HepG2 (cell line): ENCODE measurements around the gene SENP6. TPM values are rescaled to one million over a fixed set of nuclear protein-coding genes. Genes with fewer than 3 reads are reported as not detected.

ENCODE experiments used
- ATAC-seq: fragments of 200-7000 bp; cut with Tn5 transposase; 3 replicates; pipeline ENCODE4 v1.9.1; 2020; ENCODE audit warnings: mild to moderate bottlenecking, moderate library complexity
- BruUV-seq: library from RNA; stranded (reverse); fragments of 400-500 nt; replicated peaks from 2 replicates; lab custom pipeline; 2021; lab: Mats Ljungman, UMichigan
- CTCF ChIA-PET: fragments of 300-600 bp; formaldehyde crosslinking; extraction: SDS; loops from one replicate; lab custom pipeline; 2021; ENCODE audit warnings: low total read pairs, inconsistent platforms, low intra/inter-chr PET ratio; lab: Yijun Ruan, JAX
- POLR2A ChIA-PET: fragments of 350-600 bp; sonication (Branson Sonifier 250); formaldehyde crosslinking; loops from one replicate; lab custom pipeline; 2020; ENCODE audit warnings: antibody characterized with exemption, inconsistent platforms; lab: Yijun Ruan, JAX
- DNase-seq: peaks from one replicate; pipeline ENCODE4 v3.0.0-alpha.2; 2015; ENCODE audit warnings: low spot score
- FAIRE-seq: peaks from 3 replicates; lab custom pipeline; 2011; peaks lifted over from hg19 to GRCh38; lab: Jason Lieb, UNC
- H2AFZ ChIP-seq: one replicate; pipeline ENCODE4 v1.6.1; 2011; ENCODE audit warnings: low read length, inconsistent platforms
- H3K27ac ChIP-seq: fragments of 300-600 bp; 3 replicates; pipeline ENCODE4 v1.8.0; 2011; ENCODE audit warnings: mixed run types, mild to moderate bottlenecking, mixed read lengths, low read length, inconsistent platforms; ENCODE audit not compliant: insufficient read depth; ENCODE audit errors: extremely low read length
- H3K27me3 ChIP-seq, 2 experiments: fragments of 200-600 bp in 1 of 2; 2 replicates in 1 of 2; 3 replicates in 1 of 2; pipeline versions ENCODE4 v1.6.0 to v1.8.0; 2011; ENCODE audit warnings: low read length in 2 of 2, mild to moderate bottlenecking in 2 of 2, moderate library complexity in 2 of 2, inconsistent platforms in 1 of 2; ENCODE audit not compliant: insufficient read depth in 2 of 2, control insufficient read depth in 1 of 2
- H3K36me3 ChIP-seq, 2 experiments: fragments of 200-600 bp in 1 of 2; replicated peaks in 1 of 2; 2 replicates in 1 of 2; 3 replicates in 1 of 2; pipeline versions ENCODE4 v1.5.1 to v1.8.0; 2011; ENCODE audit warnings: low read length in 2 of 2, inconsistent platforms in 1 of 2; ENCODE audit not compliant: insufficient read depth in 2 of 2, control insufficient read depth in 1 of 2
- H3K4me1 ChIP-seq: 2 replicates; pipeline ENCODE4 v1.5.1; 2012; ENCODE audit warnings: low read length, inconsistent platforms; ENCODE audit not compliant: insufficient read depth
- H3K4me2 ChIP-seq: 2 replicates; pipeline ENCODE4 v1.6.0; 2011; ENCODE audit warnings: low read depth, low read length, inconsistent platforms
- H3K4me3 ChIP-seq, 3 experiments: fragments of 200-600 bp in 1 of 3; sonication (generic), shearing (Covaris generic) in 1 of 3; replicated peaks in 1 of 3; 2 replicates each; pipeline ENCODE4 v1.5.1; 2011 to 2016; ENCODE audit warnings: low read length in 3 of 3, inconsistent platforms in 2 of 3, low read depth in 2 of 3, mild to moderate bottlenecking in 2 of 3, control low read depth in 1 of 3, mixed read lengths in 1 of 3; ENCODE audit not compliant: insufficient read depth in 1 of 3
- H3K79me2 ChIP-seq: one replicate; pipeline ENCODE4 v1.6.1; 2011; ENCODE audit warnings: low read length, inconsistent platforms; ENCODE audit not compliant: insufficient read depth
- H3K9ac ChIP-seq: 2 replicates; pipeline ENCODE4 v1.6.0; 2011; ENCODE audit warnings: mild to moderate bottlenecking, low read depth, low read length, inconsistent platforms; ENCODE audit not compliant: insufficient read depth
- H3K9me3 ChIP-seq: 2 replicates; pipeline ENCODE4 v1.5.1; 2012; ENCODE audit warnings: mild to moderate bottlenecking, low read length
- H4K20me1 ChIP-seq: 2 replicates; pipeline ENCODE4 v1.6.0; 2011; ENCODE audit warnings: inconsistent platforms, mild to moderate bottlenecking, low read length, moderate library complexity; ENCODE audit not compliant: insufficient read depth
- ETV5 ChIP-seq: IDR thresholded peaks from 2 replicates; pipeline ENCODE4 v1.6.1; 2018; ENCODE audit warnings: missing biosample characterization, missing genetic modification reagents, inconsistent platforms, borderline replicate concordance
- FOXP1 ChIP-seq, 2 experiments: fragments of 450-650 bp in 1 of 2; IDR thresholded peaks; 2 replicates each; pipeline ENCODE4 v1.6.1; 2017 to 2018; ENCODE audit warnings: antibody characterized with exemption in 1 of 2
- IKZF5 ChIP-seq: IDR thresholded peaks from 2 replicates; pipeline ENCODE4 v1.6.1; 2018; ENCODE audit warnings: missing genetic modification reagents, mild to moderate bottlenecking, missing compliant biosample characterization
- POLR2A ChIP-seq, 2 experiments: IDR thresholded peaks; 2 replicates each; pipeline ENCODE4 v1.6.1; 2011; ENCODE audit warnings: low read depth in 2 of 2, low read length in 2 of 2, mild to moderate bottlenecking in 1 of 2, moderate library complexity in 1 of 2; ENCODE audit not compliant: insufficient read depth in 1 of 2
- TCF7L2 ChIP-seq: IDR thresholded peaks from 2 replicates; pipeline ENCODE4 v1.6.1; 2011; ENCODE audit warnings: mild to moderate bottlenecking, low read depth, low read length, moderate library complexity
- THAP8 ChIP-seq: sonication (generic); formaldehyde crosslinking; IDR thresholded peaks from 2 replicates; pipeline ENCODE4 v1.5.1; 2020; ENCODE audit warnings: missing genetic modification reagents, mild to moderate bottlenecking, borderline replicate concordance
- ZBTB1 ChIP-seq: sonication (generic); formaldehyde crosslinking; IDR thresholded peaks from 2 replicates; pipeline ENCODE4 v1.4.0; 2020; ENCODE audit warnings: missing genetic modification reagents, borderline replicate concordance
- ZFP41 ChIP-seq: sonication (generic); formaldehyde crosslinking; IDR thresholded peaks from 2 replicates; pipeline ENCODE4 v1.4.0; 2020; ENCODE audit warnings: mild to moderate bottlenecking, missing genetic modification reagents, borderline replicate concordance
- ZNF7 ChIP-seq: IDR thresholded peaks from 2 replicates; pipeline ENCODE4 v1.6.1; 2016; ENCODE audit warnings: missing biosample characterization, missing genetic modification reagents
- ZNF746 ChIP-seq: sonication (generic); formaldehyde crosslinking; IDR thresholded peaks from 2 replicates; pipeline ENCODE4 v1.8.0; 2022; ENCODE audit warnings: mild to moderate bottlenecking, missing genetic modification reagents
- WGBS: methylation state at CpG from one replicate; pipeline ENCODE4 v1.1.6; 2017; ENCODE audit warnings: low lambda C conversion rate; 5-methylcytosine and 5-hydroxymethylcytosine counted together
- in situ Hi-C: cut with HindIII; loops from 2 replicates; pipeline ENCODE4 v1.10.0; 2017; ENCODE audit warnings: low pct_unique_long_range_greater_than_20kb; ENCODE audit not compliant: extremely low pct_ligation_motif_present
- intact Hi-C: fragments of 100-400 bp; cut with micrococcal nuclease; formaldehyde crosslinking; loops from one replicate; pipeline ENCODE4 v1.10.0; 2022; ENCODE audit not compliant: unreplicated experiment
- polyA plus RNA-seq, 8 experiments: library from polyadenylated mRNA; depleted of rRNA in 3 of 8; stranded (reverse) in 7 of 8; unstranded in 1 of 8; fragments of >200 nt; fragmentation: Illumina TruSeq in 4 of 8; extraction: Trizol in 4 of 8; gene quantifications; 2 replicates each; pipeline versions ENCODE4 v1.2.1 to v1.2.3, GENCODE V29; 2011 to 2016; ENCODE audit warnings: low read depth in 4 of 8, missing spikeins in 1 of 8, mixed read lengths in 1 of 8; ENCODE audit not compliant: insufficient read depth in 1 of 8
- total RNA-seq, 5 experiments: library from RNA; depleted of rRNA; stranded (reverse); fragments of >200 nt; fragmentation: Illumina TruSeq; extraction: Trizol; gene quantifications; 2 replicates each; pipeline ENCODE4 v1.2.3, GENCODE V29; 2016; ENCODE audit warnings: low read depth in 1 of 5

The SENP6 gene
- total and polyA plus RNA-seq, 2 of the 13 experiments (the other 11 are each of a cell fraction or from before 2014, with no cell fraction given) = 21.9 to 50.1 TPM

GRCh38 chr6:75689576-75689975 is 87.9 kb downstream of the SENP6 start:
- ChIA-PET CTCF (no interaction called here), POLR2A (no interaction called here)
- H3K4me3 ChIP-seq = no peak overlapping the region
- TF ChIP-seq IKZF5 (no peak), POLR2A (IDR thresholded peaks at IDR 0.05; ENCODE audit: insufficient read depth in 1 of 2, low read depth in 2 of 2, low read length in 2 of 2) (no peak), ZNF746 (no peak), ZFP41 (CRISPR knock-in tag) (no peak), ZNF7 (CRISPR knock-in tag) (no peak), TCF7L2 (no peak), THAP8 (CRISPR knock-in tag) (no peak), FOXP1 (IDR thresholded peaks at IDR 0.05) (no peak), FOXP1 (CRISPR knock-in tag; IDR thresholded peaks at IDR 0.05) (no peak), ETV5 (CRISPR knock-in tag) (no peak), ZBTB1 (CRISPR knock-in tag) (no peak)
- ATAC-seq = peak; percentile 25; the same call in 1 of the 3 replicates
- intact Hi-C loops (loop anchor here (5.0 kb wide), 1 partner anchor 58 kb away; the partner anchor contains the start of gene MYO6), in situ Hi-C loops (no loop called here)
- FAIRE-seq = no peak
- no peak overlapping the region for H2AFZ ChIP-seq
- WGBS = 100% methylated on average over 7 of the region's 7 CpGs
- H3K36me3 ChIP-seq = peaks cover 1 to 13% of the 10 kb centered on the region in 2 experiments; a peak in 3 of 5 replicates
- BruUV-seq = no TSS peak
- no peaks in the 10 kb centered on the region for H3K79me2 ChIP-seq
- H3K27me3 ChIP-seq = no peaks in the 10 kb centered on the region
- no peaks in the 10 kb centered on the region for H3K9me3 ChIP-seq
- H4K20me1 ChIP-seq = no peaks in the 10 kb centered on the region
- no peak overlapping the region for H3K4me2 ChIP-seq
- no peaks in the 10 kb centered on the region for H3K4me1 ChIP-seq
- H3K27ac ChIP-seq = no peak overlapping the region
- no peak for DNase-seq
- H3K9ac ChIP-seq = no peak overlapping the region
